ENCODE results near the gene SREK1IP1. TPM values are rescaled to one million over a fixed set of nuclear protein-coding genes. Genes with fewer than 3 reads are reported as not detected.

Gene SREK1IP1
- total RNA-seq, 4 donors from 2014 or later = 8.4 to 17.7 (median 11.4) TPM

GRCh38 chr5:64759960-64760660 is 8.4 kb downstream of the SREK1IP1 start:
- intact Hi-C loops (cut with DNase I) = no loop called here
- H3K27ac ChIP-seq = no peak overlapping the region
- no peak for DNase-seq
- no peaks in the 10 kb centered on the region for H3K9me3 ChIP-seq
- peaks cover 0 to 56% (median 0%) of the 10 kb centered on the region in 3 donors for H3K36me3 ChIP-seq
- no peak overlapping the region for H3K4me3 ChIP-seq
- no peaks in the 10 kb centered on the region for H3K27me3 ChIP-seq
- TF ChIP-seq POLR2A (IDR thresholded peaks at IDR 0.05) = no peak
- no peak for TF ChIP-seq CTCF (IDR thresholded peaks at IDR 0.05)
- H3K4me1 ChIP-seq = peaks cover 0 to 17% (median 0%) of the 10 kb centered on the region in 3 donors
- 87% methylated on average over 4 of the region's 4 CpGs for WGBS, 2 donors

GRCh38 chr5:64758901-64759300 is 9.6 kb downstream of the SREK1IP1 start:
- H3K27me3 ChIP-seq = no peaks in the 10 kb centered on the region
- H3K36me3 ChIP-seq = peaks cover 0 to 54% (median 0%) of the 10 kb centered on the region in 3 donors
- H3K9me3 ChIP-seq = no peaks in the 10 kb centered on the region
- intact Hi-C loops (cut with DNase I) = no loop called here
- 80 to 85% methylated on average over 3 of the region's 3 CpGs for WGBS, 2 donors
- TF ChIP-seq POLR2A (IDR thresholded peaks at IDR 0.05) (no peak), CTCF (IDR thresholded peaks at IDR 0.05) (no peak)
- no peak overlapping the region for H3K4me3 ChIP-seq
- no peak overlapping the region for H3K27ac ChIP-seq
- no peak for DNase-seq
- H3K4me1 ChIP-seq = peaks cover 0 to 14% (median 0%) of the 10 kb centered on the region in 3 donors

DNA sequence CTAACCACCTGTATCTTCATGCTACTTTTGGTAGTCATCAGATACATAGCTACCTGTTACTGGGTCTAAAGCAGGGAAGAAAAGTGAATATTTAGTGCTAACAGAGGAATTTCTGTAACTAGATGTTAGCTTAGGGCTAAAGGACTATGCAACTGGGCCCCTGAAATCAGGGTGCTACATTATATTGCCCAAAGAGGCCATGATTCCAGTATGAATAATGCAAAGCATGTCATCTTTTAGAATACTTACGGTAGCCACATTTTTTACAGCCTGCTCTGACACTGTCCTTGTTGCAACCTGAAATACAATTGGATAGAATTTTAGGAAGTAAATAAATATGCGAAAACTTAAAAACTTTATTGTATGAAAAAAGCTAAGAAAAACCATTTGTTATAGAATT is 14.4 kb downstream of the SREK1IP1 start:
- peaks cover 0 to 54% (median 0%) of the 10 kb centered on the region in 3 donors for H3K36me3 ChIP-seq
- no peak for TF ChIP-seq POLR2A (IDR thresholded peaks at IDR 0.05)
- no peak for TF ChIP-seq CTCF (IDR thresholded peaks at IDR 0.05)
- peaks cover 0 to 4% (median 0%) of the 10 kb centered on the region in 3 donors for H3K4me1 ChIP-seq
- intact Hi-C loops (cut with DNase I) = no loop called here
- WGBS, 2 donors = 92 to 97% methylated on average over 2 of the region's 2 CpGs
- H3K27ac ChIP-seq = no peak overlapping the region
- H3K9me3 ChIP-seq = no peaks in the 10 kb centered on the region
- H3K27me3 ChIP-seq = no peaks in the 10 kb centered on the region
- no peak overlapping the region for H3K4me3 ChIP-seq
- no peak for DNase-seq

GRCh38 chr5:64749385-64749784 is 19.1 kb downstream of the SREK1IP1 start:
- Histone ChIP-seq H3K9me3 (no peaks in the 10 kb centered on the region), H3K4me1 (no peaks in the 10 kb centered on the region), H3K27me3 (no peaks in the 10 kb centered on the region), H3K4me3 (no peak overlapping the region), H3K27ac (no peak overlapping the region), H3K36me3 (peaks cover 0 to 48% (median 0%) of the 10 kb centered on the region in 3 donors)
- TF ChIP-seq POLR2A (IDR thresholded peaks at IDR 0.05) (no peak), CTCF (IDR thresholded peaks at IDR 0.05) (no peak)
- intact Hi-C loops (cut with DNase I) = no loop called here
- no peak for DNase-seq
- 85 to 95% methylated on average over 4 of the region's 4 CpGs for WGBS, 2 donors

DNA sequence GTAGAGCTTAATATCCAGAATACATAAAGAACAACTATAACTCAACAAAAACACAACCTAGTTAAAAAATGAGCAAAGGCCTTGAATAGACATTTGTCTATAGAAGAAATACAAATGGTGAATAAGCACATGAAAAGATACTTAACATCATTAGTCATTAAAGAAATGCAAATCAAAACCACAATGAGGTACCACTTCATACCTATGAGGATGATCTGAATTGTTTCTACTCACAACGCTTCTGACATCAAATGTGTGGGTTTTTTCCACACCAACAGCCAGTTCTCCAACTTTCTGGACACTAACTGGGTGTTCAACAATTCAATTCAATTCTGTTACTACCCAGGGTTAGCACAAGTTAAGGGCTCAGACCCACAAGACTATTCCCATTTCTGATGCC is 22.0 kb downstream of the SREK1IP1 start:
- H3K9me3 ChIP-seq = no peaks in the 10 kb centered on the region
- peaks cover 0 to 33% (median 0%) of the 10 kb centered on the region in 3 donors for H3K36me3 ChIP-seq
- no peak overlapping the region for H3K27ac ChIP-seq
- H3K4me1 ChIP-seq = no peaks in the 10 kb centered on the region
- DNase-seq = no peak
- no peak overlapping the region for H3K4me3 ChIP-seq
- TF ChIP-seq CTCF (IDR thresholded peaks at IDR 0.05) = no peak
- no peak for TF ChIP-seq POLR2A (IDR thresholded peaks at IDR 0.05)
- no peaks in the 10 kb centered on the region for H3K27me3 ChIP-seq
- 76 to 79% methylated on average over 1 of the region's 1 CpG for WGBS, 2 donors
- intact Hi-C loops (cut with DNase I) = no loop called here

Measured in esophagus squamous epithelium (tissue), 5 donors.